HEK293T (cell line): ENCODE results near the gene BAG3.

Source experiments
- CTCF ChIA-PET: fragments of 350-600 bp; formaldehyde crosslinking; extraction: SDS; loops from one replicate; lab custom pipeline; 2021; ENCODE audit warnings: antibody characterized with exemption, inconsistent platforms; lab: Yijun Ruan, JAX
- POLR2A ChIA-PET: fragments of 350-600 bp; formaldehyde crosslinking; extraction: SDS; loops from one replicate; lab custom pipeline; 2020; ENCODE audit warnings: antibody characterized with exemption, inconsistent platforms; lab: Yijun Ruan, JAX
- DNase-seq: peaks from one replicate; pipeline ENCODE4 v3.0.0; 2012; ENCODE audit warnings: mixed read lengths; ENCODE audit errors: extremely low spot score
- ARNT ChIP-seq: fragments of 450-650 bp; IDR thresholded peaks from 2 replicates; pipeline ENCODE4 v1.6.1; 2017; ENCODE audit warnings: mild to moderate bottlenecking
- BHLHE40 ChIP-seq: fragments of 450-650 bp; IDR thresholded peaks from 2 replicates; pipeline ENCODE4 v1.6.1; 2016; ENCODE audit warnings: mild to moderate bottlenecking, moderate library complexity, borderline replicate concordance
- CTBP1 ChIP-seq: fragments of 450-650 bp; IDR thresholded peaks from 2 replicates; pipeline ENCODE4 v1.6.1; 2016; ENCODE audit warnings: borderline replicate concordance
- ELF4 ChIP-seq: fragments of 450-650 bp; IDR thresholded peaks from 2 replicates; pipeline ENCODE4 v1.6.1; 2017; ENCODE audit warnings: antibody characterized with exemption
- FOXA1 ChIP-seq: fragments of 450-650 bp; IDR thresholded peaks from 2 replicates; pipeline ENCODE4 v1.6.1; 2016; ENCODE audit warnings: mild to moderate bottlenecking
- FOXK2 ChIP-seq: fragments of 450-650 bp; IDR thresholded peaks from 2 replicates; pipeline ENCODE4 v1.6.1; 2016; ENCODE audit warnings: mild to moderate bottlenecking
- FOXM1 ChIP-seq: fragments of 450-650 bp; IDR thresholded peaks from 2 replicates; pipeline ENCODE4 v1.6.1; 2017; ENCODE audit warnings: mild to moderate bottlenecking, borderline replicate concordance
- HDGF ChIP-seq: fragments of 450-650 bp; IDR thresholded peaks from 2 replicates; pipeline ENCODE4 v1.6.1; 2017; ENCODE audit warnings: antibody characterized with exemption, borderline replicate concordance
- L3MBTL2 ChIP-seq: fragments of 450-650 bp; conservative IDR thresholded peaks from 2 replicates; pipeline ENCODE4 v1.6.1; 2016; ENCODE audit warnings: mild to moderate bottlenecking
- LEF1 ChIP-seq: fragments of 450-650 bp; IDR thresholded peaks from 2 replicates; pipeline ENCODE4 v1.6.1; 2017; ENCODE audit warnings: mild to moderate bottlenecking, borderline replicate concordance
- NFRKB ChIP-seq: fragments of 450-650 bp; IDR thresholded peaks from 2 replicates; pipeline ENCODE4 v1.6.1; 2016; ENCODE audit warnings: mild to moderate bottlenecking, moderate library complexity
- PKNOX1 ChIP-seq: fragments of 450-650 bp; IDR thresholded peaks from 2 replicates; pipeline ENCODE4 v1.6.1; 2016
- SP1 ChIP-seq: fragments of 450-650 bp; IDR thresholded peaks from 2 replicates; pipeline ENCODE4 v1.6.1; 2017
- SUZ12 ChIP-seq: fragments of 450-650 bp; IDR thresholded peaks from 2 replicates; pipeline ENCODE4 v1.6.1; 2016; ENCODE audit warnings: mild to moderate bottlenecking
- TARDBP ChIP-seq: fragments of 450-650 bp; IDR thresholded peaks from 2 replicates; pipeline ENCODE4 v1.6.1; 2016
- ZNF384 ChIP-seq: fragments of 450-650 bp; IDR thresholded peaks from 2 replicates; pipeline ENCODE4 v1.6.1; 2016

Gene BAG3

GRCh38 chr10:119652361-119652730, 1.2 kb downstream of the BAG3 start:
- TF ChIP-seq BHLHE40 (no peak), ZNF384 (no peak), L3MBTL2 (no peak), FOXK2 (no peak), ARNT (no peak), SUZ12 (no peak)
- peak; percentile 65 for DNase-seq
- CTCF ChIA-PET: interaction anchor here (1.2 kb wide), 1 partner anchor 454 kb away, joined by 3 read pairs; no protein-coding TSS in a partner anchor
- POLR2A ChIA-PET: interaction anchor here (1.1 kb wide), 1 partner anchor 31 kb away, joined by 3 read pairs; no protein-coding TSS in a partner anchor

GRCh38 chr10:119653209-119653608, 2.0 kb downstream of the BAG3 start:
- CTCF ChIA-PET: interaction anchor here (0.6 to 1.0 kb wide), 3 partner anchors 9 to 134 kb away, joined by 3 to 5 read pairs (median 3); no protein-coding TSS in a partner anchor
- TF ChIP-seq FOXK2 (no peak), L3MBTL2 (no peak), BHLHE40 (no peak), FOXA1 (no peak), ARNT (no peak), ELF4 (no peak), HDGF (no peak), SP1 (no peak), ZNF384 (no peak), TARDBP (no peak), LEF1 (no peak), SUZ12 (no peak), FOXM1 (no peak), NFRKB (no peak), PKNOX1 (no peak), CTBP1 (no peak)
- no peak for DNase-seq
- POLR2A ChIA-PET: interaction anchor here (0.8 kb wide), 1 partner anchor 110 kb away, joined by 3 read pairs; no protein-coding TSS in a partner anchor

- ChIA-PET POLR2A (interaction anchor here (0.8 to 1.3 kb wide), 3 partner anchors 57 to 111 kb away, joined by 3 to 5 read pairs (median 5); partner anchors contain the start of genes INPP5F and TIAL1), CTCF (interaction anchor here (0.7 to 1.4 kb wide), 3 partner anchors 8 to 46 kb away, joined by 3 to 7 read pairs (median 4); no protein-coding TSS in a partner anchor)
- TF ChIP-seq ELF4 (no peak), PKNOX1 (no peak), L3MBTL2 (no peak), ZNF384 (no peak), SP1 (no peak), FOXA1 (no peak), FOXK2 (no peak), NFRKB (no peak), BHLHE40 (no peak), SUZ12 (no peak)
- DNase-seq: no peak
These were observed 2.7 kb downstream of the BAG3 start for GRCh38 chr10:119653916-119654315.

GRCh38 chr10:119654540-119654939, 3.4 kb downstream of the BAG3 start:
- ChIA-PET CTCF (interaction anchor here (0.7 to 1.4 kb wide), 2 partner anchors 10 to 46 kb away, joined by 4 to 7 read pairs; no protein-coding TSS in a partner anchor), POLR2A (interaction anchor here (1.3 kb wide), 2 partner anchors 58 to 71 kb away, joined by 5 read pairs; partner anchors contain the start of genes INPP5F and TIAL1)
- DNase-seq: no peak
- no peak for TF ChIP-seq PKNOX1
- TF ChIP-seq FOXK2: no peak
- TF ChIP-seq LEF1: no peak
- no peak for TF ChIP-seq HDGF
- no peak for TF ChIP-seq ZNF384
- TF ChIP-seq SUZ12: no peak

- POLR2A ChIA-PET: interaction anchor here (1.1 to 1.3 kb wide), 2 partner anchors 59 to 217 kb away, joined by 3 to 4 read pairs; partner anchors contain the start of genes MCMBP and TIAL1
- no peak for TF ChIP-seq FOXK2
- no peak for TF ChIP-seq ZNF384
- TF ChIP-seq FOXA1: no peak
- no peak for TF ChIP-seq ELF4
- no peak for TF ChIP-seq ARNT
- no peak for TF ChIP-seq PKNOX1
- DNase-seq: no peak
- CTCF ChIA-PET: interaction anchor here (1.2 kb wide), 1 partner anchor 48 kb away, joined by 5 read pairs; no protein-coding TSS in a partner anchor
These were observed 4.4 kb downstream of the BAG3 start for GRCh38 chr10:119655566-119656001.

GRCh38 chr10:119656760-119657159, 5.6 kb downstream of the BAG3 start:
- CTCF ChIA-PET: interaction anchor here (0.6 to 1.2 kb wide), 2 partner anchors 29 to 49 kb away, joined by 3 to 5 read pairs; no protein-coding TSS in a partner anchor
- DNase-seq: no peak
- POLR2A ChIA-PET: interaction anchor here (0.6 to 1.1 kb wide), 2 partner anchors 60 to 244 kb away, joined by 3 to 4 read pairs; partner anchors contain the start of gene TIAL1
- no peak for TF ChIP-seq HDGF
